GM19328 (cell line): Measurements from ENCODE around the gene ABCB1.
"Not testable (repeated sequence)": the region's sequence is repeated elsewhere in the genome, so short reads cannot be mapped to it uniquely, and the experiment has no call there.

Experiments
- ATAC-seq: cut with Tn5 transposase; IDR thresholded peaks from one replicate; pipeline ENCODE4 v1.9.1; 2021; ENCODE audit warnings: mild to moderate bottlenecking, moderate library complexity; ENCODE audit not compliant: unreplicated experiment

ABCB1 gene

DNA sequence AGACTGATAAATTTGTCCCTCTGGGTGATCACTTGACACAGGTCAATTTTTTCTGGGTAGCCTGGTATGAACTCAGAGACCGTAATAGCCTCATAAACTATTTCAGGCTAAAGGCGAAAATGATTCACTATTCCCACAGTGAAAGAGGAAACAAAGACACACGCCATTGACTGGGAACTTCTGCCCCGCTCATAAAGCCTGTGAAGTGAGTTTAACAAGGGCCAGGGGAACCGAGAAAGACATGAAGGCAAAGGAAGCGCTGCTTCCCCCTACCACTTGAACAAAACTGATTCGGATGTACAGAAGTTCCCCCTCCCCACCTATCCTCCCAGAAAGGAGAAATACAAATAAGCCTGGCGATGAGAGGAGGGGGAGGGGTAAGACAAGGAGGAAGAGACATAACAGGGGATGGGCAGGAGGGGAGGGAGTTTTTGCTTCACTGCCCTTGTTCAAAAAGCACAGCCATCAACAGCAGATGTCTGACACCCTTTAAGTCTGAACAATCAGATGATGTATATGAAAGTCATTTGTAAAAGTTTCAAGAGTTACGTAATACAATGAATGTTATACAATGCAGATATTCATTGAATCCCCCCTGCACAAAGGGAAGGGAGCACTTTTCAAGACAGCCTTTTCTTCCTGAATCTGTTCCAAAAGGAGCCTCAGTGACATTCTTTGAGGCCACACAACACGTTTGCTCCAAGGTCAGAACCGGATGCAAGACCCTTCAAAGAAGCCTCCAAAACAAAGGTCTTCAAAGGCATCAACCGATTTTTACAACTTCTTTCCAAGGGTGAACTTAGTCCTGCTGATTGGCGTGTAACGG, 125.9 kb downstream of the ABCB1 start:
- ATAC-seq: peak; percentile 62

DNA sequence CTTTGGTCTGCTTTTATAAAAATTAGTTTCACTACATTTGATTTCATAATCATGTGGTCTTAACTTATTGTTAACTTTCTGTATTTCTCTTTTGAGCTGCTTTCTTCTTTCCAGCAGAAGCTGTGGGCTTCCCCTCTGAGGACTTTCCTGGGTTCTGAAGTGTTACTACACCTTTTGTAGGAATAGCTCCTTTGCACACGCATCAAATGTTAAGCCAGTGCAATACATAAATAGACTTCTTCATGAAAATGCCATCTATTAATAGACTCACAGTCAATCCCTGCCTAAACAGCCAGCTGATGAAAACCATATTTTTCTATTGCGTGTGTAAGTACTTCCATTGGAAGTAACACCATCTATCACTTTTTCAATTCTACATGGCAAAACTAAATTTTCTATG, 126.7 kb downstream of the ABCB1 start:
- ATAC-seq: peak; percentile 3

DNA sequence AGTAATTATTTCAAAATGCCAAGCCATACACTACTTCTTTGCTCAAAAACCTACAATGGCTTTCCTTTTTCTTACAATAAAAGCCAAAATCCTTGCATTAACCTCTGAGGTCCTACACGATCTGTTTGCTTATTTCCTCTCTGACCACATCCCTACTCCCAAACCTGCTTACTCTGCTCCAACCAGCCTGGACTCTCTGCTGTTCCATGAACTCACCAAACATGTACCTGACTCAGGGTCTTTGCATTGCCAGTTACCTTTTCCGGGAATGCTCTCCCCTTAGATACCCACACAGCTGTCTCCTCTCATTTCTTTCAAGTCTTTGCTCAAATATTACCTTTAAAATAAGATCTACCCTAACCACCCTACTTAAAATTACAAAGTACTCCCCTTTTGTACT, 127.5 kb downstream of the ABCB1 start:
- ATAC-seq: no peak

DNA sequence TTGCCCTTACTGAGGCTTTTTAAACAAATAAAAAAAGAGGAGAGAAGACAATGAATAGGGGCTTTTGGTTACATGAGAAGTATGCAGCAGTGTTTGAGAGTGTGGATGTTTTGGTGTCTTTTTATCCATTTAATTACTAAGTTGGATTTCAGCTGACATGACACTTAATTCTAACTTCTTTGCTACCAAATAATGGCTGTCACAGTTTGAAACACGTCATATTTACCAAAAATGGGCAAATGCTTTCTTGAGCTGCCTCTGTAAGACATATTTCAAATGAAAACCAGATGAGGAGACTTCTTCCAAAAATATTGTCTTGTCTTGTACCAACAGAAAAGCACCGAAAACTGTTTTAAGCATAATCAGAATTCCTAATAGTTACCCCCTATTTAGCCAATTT, 129.2 kb downstream of the ABCB1 start:
- ATAC-seq: no peak

DNA sequence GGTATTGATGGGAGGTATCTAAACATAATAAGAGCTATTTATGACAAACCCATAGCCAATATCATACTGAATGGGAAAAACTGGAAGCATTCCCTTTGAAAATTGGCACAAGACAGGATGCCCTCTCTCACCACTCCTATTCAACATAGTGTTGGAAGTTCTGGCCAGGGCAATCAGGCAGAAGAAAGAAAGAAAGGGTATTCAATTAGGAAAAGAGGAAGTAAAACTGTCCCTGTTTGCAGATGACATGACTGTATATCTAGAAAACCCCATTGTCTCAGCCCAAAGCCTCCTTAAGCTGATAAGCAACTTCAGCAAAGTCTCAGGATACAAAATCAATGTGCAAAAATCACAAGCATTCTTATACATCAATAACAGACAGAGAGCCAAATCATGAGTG, 131.5 kb downstream of the ABCB1 start:
- not testable (repeated sequence) for ATAC-seq

DNA sequence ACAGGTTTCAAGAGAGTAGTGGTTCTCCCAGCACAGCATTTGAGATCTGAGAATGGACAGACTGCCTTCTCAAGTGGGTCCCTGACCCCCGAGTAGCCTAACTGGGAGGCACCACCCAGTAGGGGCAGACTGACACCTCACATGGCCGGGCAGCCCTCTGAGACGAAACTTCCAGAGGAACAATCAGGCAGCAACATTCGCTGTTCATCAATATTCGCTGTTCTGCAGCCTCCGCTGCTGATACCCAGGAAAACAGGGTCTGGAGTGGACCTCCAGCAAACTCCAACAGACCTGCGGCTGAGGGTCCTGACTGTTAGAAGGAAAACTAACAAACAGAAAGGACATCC, 135.2 kb downstream of the ABCB1 start:
- ATAC-seq: not testable (repeated sequence)

DNA sequence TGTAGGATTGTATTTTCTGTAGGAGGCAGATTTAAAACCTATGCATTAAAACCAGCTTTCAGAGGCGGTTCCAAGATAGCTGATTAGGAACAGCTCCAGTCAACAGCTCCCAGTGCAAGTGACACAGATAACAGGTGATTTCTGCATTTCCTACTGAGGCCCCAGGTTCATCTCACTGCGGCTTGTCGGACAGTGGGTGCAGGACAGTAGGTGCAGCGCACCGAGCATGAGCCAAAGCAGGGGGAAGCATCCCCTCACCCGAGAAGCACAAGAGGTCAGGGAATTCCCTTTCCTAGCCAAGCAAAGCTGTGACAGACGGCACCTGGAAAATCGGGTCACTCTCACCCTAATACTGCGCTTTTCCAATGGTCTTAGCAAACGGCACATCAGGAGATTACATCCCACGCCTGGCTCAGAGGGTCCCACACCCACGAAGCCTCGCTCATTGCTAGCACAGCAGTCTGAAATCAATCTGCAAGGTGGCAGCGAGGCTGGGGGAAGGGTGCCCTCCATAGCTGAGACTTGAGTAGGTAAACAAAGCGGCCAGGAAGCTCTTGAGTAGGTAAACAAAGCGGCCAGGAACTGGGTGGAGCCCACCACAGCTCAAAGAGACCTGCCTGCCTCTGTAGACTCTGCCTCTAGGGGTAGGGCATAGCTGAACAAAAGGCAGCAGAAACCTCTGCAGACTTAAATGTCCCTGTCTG, 135.7 kb downstream of the ABCB1 start:
- ATAC-seq: not testable (repeated sequence)

DNA sequence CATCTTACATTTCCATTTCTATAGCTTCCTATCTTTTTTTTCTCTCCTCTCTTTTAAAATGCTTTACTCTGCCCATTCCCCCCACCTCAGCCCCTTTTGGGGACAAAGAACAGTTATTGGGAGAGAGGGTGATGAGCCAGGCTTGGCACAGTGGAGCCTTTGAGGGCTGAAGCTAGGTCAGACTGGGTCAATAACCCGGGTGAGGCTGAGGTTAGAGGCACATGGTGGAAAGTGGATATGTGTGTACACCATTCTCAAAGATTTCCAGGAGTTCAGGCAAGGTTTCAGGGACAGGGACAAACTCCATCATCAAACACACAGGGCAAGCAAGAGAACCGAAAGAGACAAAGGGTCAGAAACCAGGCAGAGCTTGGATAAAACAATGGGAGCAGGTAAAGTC, 136.7 kb downstream of the ABCB1 start:
- ATAC-seq: no peak

DNA sequence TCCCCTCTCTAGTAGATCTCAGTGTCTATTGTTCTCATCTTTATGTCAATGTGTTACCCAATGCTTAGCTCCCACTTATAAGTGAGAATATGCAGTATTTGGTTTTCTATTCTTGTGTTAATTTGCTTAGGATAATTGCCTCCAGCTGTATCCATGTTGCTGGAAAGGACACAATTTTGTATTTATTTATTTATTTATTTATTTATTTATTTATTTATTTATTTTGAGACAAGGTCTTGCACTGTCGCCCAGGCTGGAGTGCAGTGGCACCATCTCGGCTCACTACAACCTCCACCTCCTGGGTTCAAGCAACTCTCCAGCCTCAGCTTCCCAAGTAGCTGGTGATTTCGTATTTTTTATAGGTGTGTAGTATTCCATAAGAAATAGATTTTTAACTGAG, 140.2 kb downstream of the ABCB1 start:
- not testable (repeated sequence) for ATAC-seq

DNA sequence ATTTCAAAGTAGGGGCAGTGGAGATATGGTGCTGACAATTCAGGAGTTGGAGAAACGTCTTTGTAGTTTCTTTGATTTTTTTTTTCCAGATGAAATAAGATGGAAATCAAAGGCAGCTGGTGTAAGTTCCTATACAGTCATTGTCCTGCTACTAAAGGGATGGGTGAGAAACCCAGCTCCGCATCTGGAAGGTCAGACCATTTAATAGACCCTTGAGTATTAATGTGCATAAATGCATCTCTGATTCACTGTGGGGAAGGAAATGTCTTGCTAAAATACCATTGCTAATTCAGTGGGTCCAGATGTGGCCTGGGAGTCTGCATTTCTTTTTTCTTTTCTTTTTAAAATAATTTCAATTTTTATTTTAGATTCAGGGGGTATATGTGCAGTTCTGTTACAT, 140.7 kb downstream of the ABCB1 start:
- ATAC-seq: no peak

DNA sequence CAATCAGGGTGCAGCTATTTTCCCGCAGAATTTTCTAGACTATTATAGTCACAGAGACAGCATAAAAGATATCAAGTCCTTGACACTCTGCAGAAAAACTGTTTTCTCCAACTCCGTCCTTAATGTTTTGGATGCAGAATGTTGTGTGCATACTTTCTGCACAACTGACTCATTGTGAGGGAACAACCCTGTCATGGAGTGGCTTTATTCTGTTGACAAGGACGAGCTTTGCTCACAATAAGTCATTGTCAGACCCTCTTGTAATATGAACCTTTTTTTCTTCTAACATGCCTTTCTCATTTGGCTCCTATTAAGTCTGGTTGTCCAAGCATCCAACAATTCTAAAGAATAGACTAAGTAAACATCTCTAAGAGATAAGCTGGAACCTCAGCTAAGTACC, 142.5 kb downstream of the ABCB1 start:
- no peak for ATAC-seq

DNA sequence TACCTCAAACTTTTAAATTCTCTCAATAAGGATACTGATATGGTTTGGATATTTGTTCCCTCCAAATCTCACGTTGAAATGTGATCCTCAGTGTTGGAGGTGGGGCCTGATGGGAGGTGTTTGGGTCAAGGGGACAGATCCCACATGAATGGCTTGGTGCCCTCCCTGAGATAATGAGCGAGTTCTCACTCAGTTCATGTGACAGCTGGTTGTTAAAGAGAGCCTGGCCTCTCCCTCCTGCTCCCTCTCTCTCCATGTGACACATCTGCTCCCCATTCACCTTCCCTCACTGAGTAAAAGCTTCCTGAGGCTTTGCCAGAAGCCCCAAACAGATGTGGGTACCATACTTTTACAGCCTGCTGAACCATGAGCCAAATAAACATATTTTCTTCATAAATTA, 144.4 kb downstream of the ABCB1 start:
- no peak for ATAC-seq
